ENCODE data around the gene ZNF837. TPM values are rescaled to one million over a fixed set of nuclear protein-coding genes. Genes with fewer than 3 reads are reported as not detected.
A peak's percentile ranks its signal among the peaks of the same experiment; 100 is the strongest.

ZNF837 gene
- total and polyA plus RNA-seq, 2 donors (not counting 1 experiment from before 2014, with no cell fraction given) = 4.2 to 4.9 TPM

DNA sequence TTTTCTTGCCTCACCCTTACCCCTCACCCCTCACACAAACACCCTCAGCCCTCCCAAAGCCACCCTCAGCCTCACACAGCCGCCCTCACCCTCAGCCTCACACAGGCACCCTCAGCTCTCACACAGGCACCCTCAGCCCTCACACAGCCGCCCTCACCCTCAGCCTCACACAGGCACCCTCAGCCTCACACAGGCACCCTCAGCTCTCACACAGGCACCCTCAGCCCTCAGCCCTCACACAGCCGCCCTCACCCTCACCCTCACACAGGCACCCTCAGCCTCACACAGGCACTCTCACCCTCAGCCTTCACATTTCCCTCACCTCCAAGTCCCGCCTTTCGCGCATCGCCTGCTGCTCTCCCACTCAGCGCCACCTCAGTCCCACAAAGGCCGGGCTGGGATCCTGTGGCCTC is 54.3 kb downstream of the ZNF837 start:
- no peak overlapping the region for H3K27ac Mint-ChIP-seq
- H3K4me1 ChIP-seq (ENCODE audit: control insufficient read depth in 2 of 2, insufficient read depth in 2 of 2, low read length in 2 of 2) = peaks cover 11 to 23% of the 10 kb centered on the region in 2 donors
- peak overlapping the region; percentile 71 to 82 for H3K27ac ChIP-seq (ENCODE audit: low read length in 2 of 2)
- peak overlapping the region in 4 of 5 experiments; percentile 72 to 98 (median 82) for H3K4me3 ChIP-seq (ENCODE audit: control extremely low read depth in 1 of 5, extremely low read depth in 1 of 5, insufficient read depth in 1 of 5, low read depth in 2 of 5, low read length in 4 of 5)
- H3K9ac ChIP-seq (ENCODE audit: low read length) = peak overlapping the region; percentile 90
- no peaks in the 10 kb centered on the region for H3K9me3 Mint-ChIP-seq (ENCODE audit: insufficient read depth)
- peaks cover 31% of the 10 kb centered on the region for H3K79me2 ChIP-seq (ENCODE audit: control insufficient read depth, insufficient read depth, low read length)
- ChIA-PET CTCF (interaction anchor here (0.6 to 1.0 kb wide), 5 partner anchors 20 to 193 kb away, joined by 3 to 5 read pairs (median 3); partner anchors contain the start of genes ZBTB45, ZNF132 and ZNF837), POLR2A (interaction anchor here (0.9 to 1.8 kb wide), 6 partner anchors 21 to 193 kb away, joined by 3 to 17 read pairs (median 6); partner anchors contain the start of genes ERVK3-1, ZBTB45, ZNF324B and ZNF497)
- no peaks in the 10 kb centered on the region for H3K27me3 Mint-ChIP-seq
- WGBS (ENCODE audit: insufficient coverage) = 8% methylated on average over 9 of the region's 9 CpGs
- intact Hi-C loops (cut with micrococcal nuclease) = loop anchor here (1.0 to 5.0 kb wide), 4 partner anchors 21 to 126 kb away; partner anchors contain the start of genes ERVK3-1, ZNF324B, ZNF584 and ZNF8
- peak overlapping the region; percentile 93 for H3K4me2 ChIP-seq (replicated peaks; ENCODE audit: low read depth, low read length, poor library complexity, severe bottlenecking)
- no peaks in the 10 kb centered on the region for H4K20me1 ChIP-seq (ENCODE audit: control insufficient read depth, insufficient read depth, low read length, poor library complexity, severe bottlenecking)
- DNase-seq (no peak), ATAC-seq (ENCODE audit: low read depth) (no peak)
- no peaks in the 10 kb centered on the region for H3K27me3 ChIP-seq (replicated peaks in 1 of 4; ENCODE audit: control extremely low read depth in 1 of 4, control insufficient read depth in 3 of 4, insufficient read depth in 4 of 4, low read length in 3 of 4)
- H2AFZ ChIP-seq (ENCODE audit: insufficient read depth, low read depth, low read length, poor library complexity, severe bottlenecking) = peak overlapping the region; percentile 97
- no peaks in the 10 kb centered on the region for H3K9me3 ChIP-seq (ENCODE audit: control extremely low read depth in 1 of 3, control insufficient read depth in 2 of 3, insufficient read depth in 1 of 3, low read length in 2 of 3)
- H3K4me1 Mint-ChIP-seq = no peaks in the 10 kb centered on the region
- H3K4me3 Mint-ChIP-seq = no peak overlapping the region
- H3K36me3 ChIP-seq (replicated peaks in 1 of 2; ENCODE audit: control extremely low read depth in 1 of 2, control insufficient read depth in 1 of 2, extremely low read depth in 1 of 2, insufficient read depth in 2 of 2, low read length in 1 of 2) = peaks cover 0 to 3% of the 10 kb centered on the region in 2 experiments
- no peak for TF ChIP-seq EZH2 (IDR thresholded peaks at IDR 0.05; ENCODE audit: borderline replicate concordance, insufficient read depth, low read depth, low read length, poor library complexity, severe bottlenecking)
- TF ChIP-seq, protein P1, sequence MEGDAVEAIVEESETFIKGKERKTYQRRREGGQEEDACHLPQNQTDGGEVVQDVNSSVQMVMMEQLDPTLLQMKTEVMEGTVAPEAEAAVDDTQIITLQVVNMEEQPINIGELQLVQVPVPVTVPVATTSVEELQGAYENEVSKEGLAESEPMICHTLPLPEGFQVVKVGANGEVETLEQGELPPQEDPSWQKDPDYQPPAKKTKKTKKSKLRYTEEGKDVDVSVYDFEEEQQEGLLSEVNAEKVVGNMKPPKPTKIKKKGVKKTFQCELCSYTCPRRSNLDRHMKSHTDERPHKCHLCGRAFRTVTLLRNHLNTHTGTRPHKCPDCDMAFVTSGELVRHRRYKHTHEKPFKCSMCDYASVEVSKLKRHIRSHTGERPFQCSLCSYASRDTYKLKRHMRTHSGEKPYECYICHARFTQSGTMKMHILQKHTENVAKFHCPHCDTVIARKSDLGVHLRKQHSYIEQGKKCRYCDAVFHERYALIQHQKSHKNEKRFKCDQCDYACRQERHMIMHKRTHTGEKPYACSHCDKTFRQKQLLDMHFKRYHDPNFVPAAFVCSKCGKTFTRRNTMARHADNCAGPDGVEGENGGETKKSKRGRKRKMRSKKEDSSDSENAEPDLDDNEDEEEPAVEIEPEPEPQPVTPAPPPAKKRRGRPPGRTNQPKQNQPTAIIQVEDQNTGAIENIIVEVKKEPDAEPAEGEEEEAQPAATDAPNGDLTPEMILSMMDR (IDR thresholded peaks at IDR 0.05) = no peak
